Ovary (tissue), 9 donors: ENCODE data around the gene CTNNA3. TPM values are rescaled to one million over a fixed set of nuclear protein-coding genes. Genes with fewer than 3 reads are reported as not detected.

ENCODE experiments used
- DNase-seq, 5 donors: peaks; one replicate each; pipeline ENCODE4 v3.0.0-alpha.2; 2019 to 2020
- H3K27ac ChIP-seq, 2 donors: fragments of 200-600 bp; one replicate each; pipeline versions ENCODE4 v1.5.1 to v1.8.0; 2019 to 2022
- H3K27me3 ChIP-seq: fragments of 200-600 bp; one replicate; pipeline ENCODE4 v1.8.0; 2022
- H3K36me3 ChIP-seq: fragments of 200-600 bp; sonication (generic); one replicate; pipeline ENCODE4 v1.5.1; 2019
- H3K4me1 ChIP-seq: one replicate; pipeline ENCODE4 v1.8.1; 2013; ENCODE audit warnings: mild to moderate bottlenecking, moderate library complexity; ENCODE audit not compliant: insufficient read depth
- H3K4me3 ChIP-seq: fragments of 200-600 bp; sonication (generic); one replicate; pipeline ENCODE4 v1.5.1; 2017
- H3K9me3 ChIP-seq, 2 donors: fragments of 200-600 bp in 1 of 2; sonication (generic) in 1 of 2; one replicate each; pipeline versions ENCODE4 v1.5.1 to v1.8.1; 2013 to 2019; ENCODE audit warnings: mild to moderate bottlenecking in 1 of 2, moderate library complexity in 1 of 2
- CTCF ChIP-seq, 3 donors: fragments of 450-650 bp in 2 of 3; fragments of 200-600 bp in 1 of 3; IDR thresholded peaks; one replicate each; pipeline versions ENCODE4 v1.5.1 to v1.8.0; 2016 to 2022; ENCODE audit warnings: antibody characterized with exemption in 3 of 3, mild to moderate bottlenecking in 1 of 3
- EP300 ChIP-seq: sonication (generic); formaldehyde crosslinking; IDR thresholded peaks from one replicate; pipeline ENCODE4 v1.6.1; 2017; ENCODE audit warnings: antibody characterized with exemption
- POLR2A ChIP-seq: fragments of 450-650 bp; IDR thresholded peaks from one replicate; pipeline ENCODE4 v1.6.1; 2017; ENCODE audit warnings: antibody characterized with exemption, mild to moderate bottlenecking, moderate library complexity
- WGBS, 3 donors: extraction: QIAGEN DNeasy Blood & Tissue Kit in 1 of 3; methylation state at CpG; one replicate each; pipeline versions ENCODE4 v1.1.5 to v1.1.7; 2013 to 2017; 5-methylcytosine and 5-hydroxymethylcytosine counted together
- intact Hi-C, 4 donors: fragments of 100-400 bp; cut with DNase I; formaldehyde crosslinking; loops; one replicate each; pipeline versions ENCODE4 v1.11.0 to v1.15.1; 2022 to 2023
- polyA plus RNA-seq, 2 donors: library from polyadenylated mRNA; stranded (reverse); fragments of 200-250 nt in 1 of 2; fragments of 350-450 nt in 1 of 2; fragmentation: Illumina TruSeq in 1 of 2; extraction: RNeasy Lipid Tissue Mini Kit (QIAGEN cat#74804) in 1 of 2; gene quantifications; one replicate each; pipeline ENCODE4 v1.2.3, GENCODE V29; 2013 to 2014
- total RNA-seq, 7 donors: library from RNA; depleted of rRNA in 2 of 7; stranded (reverse); fragments of >200 nt in 2 of 7; fragmentation: NEBNext Ultra II Directional in 3 of 7; extraction: Animal tissue kit (Norgen Biotek cat#: 25700) in 3 of 7; gene quantifications; one replicate each; pipeline versions ENCODE4 v1.1.0 to v1.2.4, GENCODE V29; 2016 to 2023
- donor health status: DM: no; HTN: no; CAD: no; lungs with moderate emphysema.
- donor health status: DM: no; HTN: no; CAD: no.
- donor health status: Bipolar disorder and iron deficiency.
- donor health status: DM: yes; HTN: yes; CAD: no.
- donor health status: DM: no; HTN: no; CAD: no.
- donor health status: DM: yes; HTN: yes; CAD: no.

The CTNNA3 gene
- total and polyA plus RNA-seq, 9 donors: 1.9 to 9.7 (median 4.0) TPM

GRCh38 chr10:66204838-66205237 is 1491.2 kb downstream of the CTNNA3 start:
- no peak overlapping the region for H3K27ac ChIP-seq
- H3K36me3 ChIP-seq: no peaks in the 10 kb centered on the region
- H3K4me3 ChIP-seq: no peak overlapping the region
- DNase-seq: no peak
- H3K27me3 ChIP-seq: no peaks in the 10 kb centered on the region
- TF ChIP-seq CTCF (IDR thresholded peaks at IDR 0.05) (no peak), EP300 (no peak), POLR2A (no peak)
- H3K9me3 ChIP-seq: no peaks in the 10 kb centered on the region
- H3K4me1 ChIP-seq: no peaks in the 10 kb centered on the region
- intact Hi-C loops: no loop called here

- no peaks in the 10 kb centered on the region for H3K36me3 ChIP-seq
- no peak for DNase-seq
- TF ChIP-seq EP300 (no peak), CTCF (IDR thresholded peaks at IDR 0.05) (no peak), POLR2A (no peak)
- 88 to 91% (median 90%) methylated on average over 3 of the region's 3 CpGs for WGBS, 3 donors
- no peaks in the 10 kb centered on the region for H3K4me1 ChIP-seq
- no peaks in the 10 kb centered on the region for H3K27me3 ChIP-seq
- intact Hi-C loops: no loop called here
- H3K27ac ChIP-seq: no peak overlapping the region
- H3K9me3 ChIP-seq: no peaks in the 10 kb centered on the region
- H3K4me3 ChIP-seq: no peak overlapping the region
Observed at GRCh38 chr10:66202101-66202500, 1493.9 kb downstream of the CTNNA3 start.

GRCh38 chr10:66192162-66192831 is 1503.7 kb downstream of the CTNNA3 start:
- no peaks in the 10 kb centered on the region for H3K9me3 ChIP-seq
- no peaks in the 10 kb centered on the region for H3K36me3 ChIP-seq
- 42 to 47% (median 44%) methylated on average over 2 of the region's 2 CpGs for WGBS, 3 donors
- no peak overlapping the region for H3K27ac ChIP-seq
- DNase-seq: no peak
- intact Hi-C loops: no loop called here
- no peaks in the 10 kb centered on the region for H3K4me1 ChIP-seq
- TF ChIP-seq POLR2A: no peak
- H3K27me3 ChIP-seq: no peaks in the 10 kb centered on the region
- no peak overlapping the region for H3K4me3 ChIP-seq

- no peaks in the 10 kb centered on the region for H3K36me3 ChIP-seq
- no peaks in the 10 kb centered on the region for H3K27me3 ChIP-seq
- intact Hi-C loops: no loop called here
- no peaks in the 10 kb centered on the region for H3K4me1 ChIP-seq
- no peak for DNase-seq
- H3K27ac ChIP-seq: no peak overlapping the region
- no peak overlapping the region for H3K4me3 ChIP-seq
- no peak for TF ChIP-seq POLR2A
- no peak for TF ChIP-seq EP300
- TF ChIP-seq CTCF (IDR thresholded peaks at IDR 0.05): no peak
- no peaks in the 10 kb centered on the region for H3K9me3 ChIP-seq
- WGBS, 3 donors: 95 to 99% (median 98%) methylated on average over 2 of the region's 2 CpGs
Observed at GRCh38 chr10:66190413-66190812, 1505.6 kb downstream of the CTNNA3 start.

GRCh38 chr10:66189271-66189670 is 1506.7 kb downstream of the CTNNA3 start:
- H3K9me3 ChIP-seq: no peaks in the 10 kb centered on the region
- no peak for DNase-seq
- intact Hi-C loops: no loop called here
- no peaks in the 10 kb centered on the region for H3K27me3 ChIP-seq
- TF ChIP-seq EP300 (no peak), POLR2A (no peak)
- no peaks in the 10 kb centered on the region for H3K4me1 ChIP-seq
- H3K4me3 ChIP-seq: no peak overlapping the region
- H3K27ac ChIP-seq: no peak overlapping the region
- no peaks in the 10 kb centered on the region for H3K36me3 ChIP-seq
